ENCODE data around the gene ABL1.

DNA sequence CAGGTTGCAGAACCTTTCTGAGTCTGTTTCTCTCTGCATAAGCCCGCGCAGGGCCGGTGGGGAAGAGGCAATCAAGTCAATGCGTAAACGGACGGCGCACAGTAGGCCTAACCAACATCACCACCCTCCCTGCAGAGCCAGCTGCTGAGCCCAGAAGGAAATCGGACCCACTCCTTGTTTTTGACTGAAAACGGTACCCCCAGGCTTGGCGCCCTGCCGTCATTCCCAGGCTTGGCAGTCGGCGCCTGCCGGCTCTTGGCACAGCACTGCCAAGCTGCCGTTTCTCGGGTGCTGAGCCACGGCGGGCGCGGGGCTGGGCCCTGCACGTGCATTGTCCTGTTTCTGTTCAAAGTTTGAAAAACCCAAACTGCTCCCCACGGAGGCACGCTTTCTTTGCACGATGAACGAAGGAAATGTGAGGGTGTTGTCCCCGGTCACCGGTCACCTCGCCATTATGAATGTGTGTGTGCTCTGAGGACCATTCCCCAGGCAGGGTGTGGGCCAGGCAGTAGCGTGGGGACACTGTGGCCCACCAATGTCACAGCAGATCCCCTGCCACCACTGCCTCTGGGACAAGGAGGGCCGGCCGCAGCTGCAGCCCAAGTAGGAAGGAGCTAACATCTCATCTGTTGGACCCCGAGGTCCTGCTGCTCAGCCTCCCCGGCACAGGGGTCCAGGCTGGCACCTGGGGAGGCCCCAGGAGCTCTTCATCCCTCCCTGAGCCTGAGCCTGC, 83.9 kb downstream of the ABL1 start:
- TF ChIP-seq, protein P1, sequence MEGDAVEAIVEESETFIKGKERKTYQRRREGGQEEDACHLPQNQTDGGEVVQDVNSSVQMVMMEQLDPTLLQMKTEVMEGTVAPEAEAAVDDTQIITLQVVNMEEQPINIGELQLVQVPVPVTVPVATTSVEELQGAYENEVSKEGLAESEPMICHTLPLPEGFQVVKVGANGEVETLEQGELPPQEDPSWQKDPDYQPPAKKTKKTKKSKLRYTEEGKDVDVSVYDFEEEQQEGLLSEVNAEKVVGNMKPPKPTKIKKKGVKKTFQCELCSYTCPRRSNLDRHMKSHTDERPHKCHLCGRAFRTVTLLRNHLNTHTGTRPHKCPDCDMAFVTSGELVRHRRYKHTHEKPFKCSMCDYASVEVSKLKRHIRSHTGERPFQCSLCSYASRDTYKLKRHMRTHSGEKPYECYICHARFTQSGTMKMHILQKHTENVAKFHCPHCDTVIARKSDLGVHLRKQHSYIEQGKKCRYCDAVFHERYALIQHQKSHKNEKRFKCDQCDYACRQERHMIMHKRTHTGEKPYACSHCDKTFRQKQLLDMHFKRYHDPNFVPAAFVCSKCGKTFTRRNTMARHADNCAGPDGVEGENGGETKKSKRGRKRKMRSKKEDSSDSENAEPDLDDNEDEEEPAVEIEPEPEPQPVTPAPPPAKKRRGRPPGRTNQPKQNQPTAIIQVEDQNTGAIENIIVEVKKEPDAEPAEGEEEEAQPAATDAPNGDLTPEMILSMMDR (conservative IDR thresholded peaks at IDR 0.05; ENCODE audit: low read depth, low read length): no peak
- TF ChIP-seq EZH2 (IDR thresholded peaks at IDR 0.05; ENCODE audit: borderline replicate concordance, low read depth, low read length, poor library complexity, severe bottlenecking): no peak

Data from A673 (cell line).